Liver (tissue), 9 donors: ENCODE data around the gene ADPRH. TPM values are rescaled to one million over a fixed set of nuclear protein-coding genes. Genes with fewer than 3 reads are reported as not detected.
A peak's percentile ranks its signal among the peaks of the same experiment; 100 is the strongest.

Source experiments
- DNase-seq: peaks from one replicate; pipeline ENCODE4 v3.0.0-alpha.2; 2017; ENCODE audit warnings: low spot score
- H3K27ac ChIP-seq, 2 donors: one replicate each; pipeline ENCODE4 v1.7.0; 2013; ENCODE audit warnings: inconsistent platforms in 2 of 2, low read length in 2 of 2, control low read depth in 1 of 2, low read depth in 1 of 2, mild to moderate bottlenecking in 1 of 2
- H3K27me3 ChIP-seq, 4 donors: one replicate each; pipeline versions ENCODE4 v1.6.1 to v1.7.0; 2013; ENCODE audit warnings: low read length in 3 of 4, inconsistent platforms in 1 of 4, mild to moderate bottlenecking in 1 of 4, moderate library complexity in 1 of 4; ENCODE audit not compliant: control insufficient read depth in 4 of 4, insufficient read depth in 4 of 4
- H3K36me3 ChIP-seq, 4 donors: one replicate each; pipeline versions ENCODE4 v1.6.1 to v1.7.0; 2013; ENCODE audit warnings: low read length in 3 of 4, mild to moderate bottlenecking in 3 of 4, low read depth in 1 of 4, moderate library complexity in 1 of 4; ENCODE audit not compliant: control insufficient read depth in 4 of 4, insufficient read depth in 3 of 4
- H3K4me1 ChIP-seq, 4 donors: one replicate each; pipeline versions ENCODE4 v1.6.1 to v1.7.0; 2013; ENCODE audit warnings: low read length in 3 of 4, mild to moderate bottlenecking in 3 of 4, moderate library complexity in 1 of 4; ENCODE audit not compliant: control insufficient read depth in 4 of 4, insufficient read depth in 4 of 4
- H3K4me3 ChIP-seq, 3 donors: one replicate each; pipeline versions ENCODE4 v1.6.1 to v1.7.0; 2013; ENCODE audit warnings: low read length in 3 of 3, control low read depth in 1 of 3, low read depth in 1 of 3, mild to moderate bottlenecking in 1 of 3
- H3K9ac ChIP-seq, 2 donors: one replicate each; pipeline ENCODE4 v1.7.0; 2013; ENCODE audit warnings: low read length in 2 of 2, mild to moderate bottlenecking in 2 of 2, moderate library complexity in 2 of 2, control low read depth in 1 of 2, low read depth in 1 of 2
- H3K9me3 ChIP-seq, 4 donors: one replicate each; pipeline versions ENCODE4 v1.6.1 to v1.7.0; 2013; ENCODE audit warnings: low read length in 3 of 4; ENCODE audit not compliant: control insufficient read depth in 4 of 4
- EGR1 ChIP-seq, 2 donors: IDR thresholded peaks; 2 replicates each; pipeline ENCODE4 v1.6.1; 2016 to 2018; ENCODE audit warnings: antibody characterized with exemption in 2 of 2, low read depth in 2 of 2
- FOXA1 ChIP-seq: IDR thresholded peaks from 2 replicates; pipeline ENCODE4 v1.6.1; 2016; ENCODE audit warnings: antibody characterized with exemption
- FOXA2 ChIP-seq: IDR thresholded peaks from 2 replicates; pipeline ENCODE4 v1.6.1; 2016; ENCODE audit warnings: antibody characterized with exemption
- GABPA ChIP-seq, 2 donors: IDR thresholded peaks in 1 of 2; conservative IDR thresholded peaks in 1 of 2; 2 replicates each; pipeline ENCODE4 v1.6.1; 2016; ENCODE audit warnings: antibody characterized with exemption in 2 of 2, mild to moderate bottlenecking in 1 of 2, moderate library complexity in 1 of 2
- HNF4A ChIP-seq, 2 donors: conservative IDR thresholded peaks; 2 replicates each; pipeline ENCODE4 v1.6.1; 2016; ENCODE audit warnings: antibody characterized with exemption in 2 of 2, mild to moderate bottlenecking in 2 of 2
- HNF4G ChIP-seq: IDR thresholded peaks from 2 replicates; pipeline ENCODE4 v1.6.1; 2016; ENCODE audit warnings: antibody characterized with exemption
- JUND ChIP-seq, 2 donors: IDR thresholded peaks; 2 replicates each; pipeline ENCODE4 v1.6.1; 2016; ENCODE audit warnings: antibody characterized with exemption in 2 of 2
- NR2F2 ChIP-seq: IDR thresholded peaks from 2 replicates; pipeline ENCODE4 v1.6.1; 2016; ENCODE audit warnings: antibody characterized with exemption
- RAD21 ChIP-seq, 2 donors: IDR thresholded peaks; 2 replicates each; pipeline ENCODE4 v1.6.1; 2016; ENCODE audit warnings: antibody characterized with exemption in 2 of 2, mild to moderate bottlenecking in 2 of 2
- RXRA ChIP-seq, 2 donors: IDR thresholded peaks; 2 replicates each; pipeline ENCODE4 v1.6.1; 2017 to 2018; ENCODE audit warnings: antibody characterized with exemption in 2 of 2, mild to moderate bottlenecking in 1 of 2
- SP1 ChIP-seq: IDR thresholded peaks from 2 replicates; pipeline ENCODE4 v1.6.1; 2018; ENCODE audit warnings: antibody characterized with exemption, mild to moderate bottlenecking
- TAF1 ChIP-seq: conservative IDR thresholded peaks from 2 replicates; pipeline ENCODE4 v1.6.1; 2016; ENCODE audit warnings: antibody characterized with exemption, mild to moderate bottlenecking
- YY1 ChIP-seq: IDR thresholded peaks from 2 replicates; pipeline ENCODE4 v1.6.1; 2016; ENCODE audit warnings: antibody characterized with exemption, mild to moderate bottlenecking
- WGBS: extraction: QIAGEN DNeasy Blood & Tissue Kit; methylation state at CpG from one replicate; pipeline ENCODE4 v1.1.7; 2013; 5-methylcytosine and 5-hydroxymethylcytosine counted together
- polyA plus RNA-seq, 2 donors: library from polyadenylated mRNA; stranded (reverse) in 1 of 2; unstranded in 1 of 2; fragments of 200-250 nt in 1 of 2; fragments of >200 nt in 1 of 2; fragmentation: Nextera tagmentation in 1 of 2; extraction: Ambion mirVana in 1 of 2; gene quantifications; one replicate each; pipeline versions ENCODE4 v1.2.1 to v1.2.3, GENCODE V29; 2013 to 2015
- total RNA-seq, 2 donors: library from RNA; depleted of rRNA; stranded (reverse); fragments of >200 nt; gene quantifications; one replicate each; pipeline ENCODE4 v1.2.3, GENCODE V29; 2014
- TF ChIP-seq, protein P1 (sequence below): IDR thresholded peaks from 2 replicates; pipeline ENCODE4 v1.6.1; 2016; ENCODE audit warnings: antibody characterized with exemption
- TF ChIP-seq, protein P2 (sequence below): fragments of 150-350 bp; IDR thresholded peaks from 2 replicates; pipeline ENCODE4 v1.5.1; 2017; ENCODE audit warnings: improper control_type of control experiment, low read depth, low read length; ENCODE audit not compliant: missing input control
- TF ChIP-seq, protein P3 (sequence below): IDR thresholded peaks from 2 replicates; pipeline ENCODE4 v1.6.1; 2016; ENCODE audit warnings: antibody characterized with exemption
- TF ChIP-seq, protein P4 (sequence below): IDR thresholded peaks from 2 replicates; pipeline ENCODE4 v1.6.1; 2016; ENCODE audit warnings: antibody characterized with exemption, mild to moderate bottlenecking
- TF ChIP-seq, protein P5 (sequence below): IDR thresholded peaks from 2 replicates; pipeline ENCODE4 v1.6.1; 2016; ENCODE audit warnings: antibody characterized with exemption
- donor health status: healthy.
- donor health status: healthy.
- donor health status: healthy.
- donor health status: healthy.
- donor health status: healthy.

ADPRH gene
- total RNA-seq (1 to 10 TPM; 2.7 to 3.8 TPM), polyA plus RNA-seq (1 to 10 TPM in 1 of 2 donors, under 1 TPM in 1; 0.89 to 2.1 TPM)

DNA sequence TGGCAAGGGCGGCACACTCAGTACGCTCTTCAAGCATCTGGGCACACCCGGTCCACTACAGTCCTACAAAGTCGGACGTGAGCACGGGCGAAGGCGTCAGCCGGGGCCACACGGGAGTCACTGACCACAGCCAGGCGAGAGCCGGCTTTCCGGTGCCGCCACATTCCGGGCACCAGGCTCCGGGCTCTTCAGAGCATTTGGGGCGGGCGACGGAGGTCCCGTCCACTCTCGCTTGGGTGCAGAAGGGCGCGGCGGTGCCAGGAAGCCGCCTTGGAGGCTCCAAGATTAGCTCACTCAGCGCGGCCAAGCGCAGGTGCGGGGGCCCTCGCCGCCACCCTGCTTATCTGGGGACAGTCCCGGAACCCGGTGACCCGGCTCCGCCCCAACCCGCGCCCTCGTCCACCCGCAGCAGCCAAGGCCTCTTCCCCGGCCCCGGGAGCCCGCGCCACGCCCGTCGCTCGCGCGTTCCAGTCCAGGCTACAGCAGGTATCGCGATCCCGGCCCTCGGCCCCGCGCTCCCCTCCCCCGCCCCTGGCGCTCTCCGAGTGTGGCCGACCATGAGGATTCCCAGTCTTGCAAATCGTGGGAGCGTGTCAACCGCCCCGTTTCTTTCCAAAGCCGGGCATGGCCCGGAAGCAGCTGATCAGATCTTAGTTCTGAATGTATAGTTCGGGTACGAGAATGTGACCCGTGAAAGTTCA is at the start of gene ADPRH:
ADPRH (plus strand) TSS at position 127 of the 701 bp plus-strand sequence. CDS start 2,678 bp downstream, outside the sequence.
- TF ChIP-seq HNF4G (no peak), FOXA2 (no peak), JUND (IDR thresholded peaks at IDR 0.05) (no peak), YY1 (peak; percentile 31), NR2F2 (peak; percentile 6), HNF4A (conservative IDR thresholded peaks at IDR 0.05) (peak in 1 of 2 donors; percentile 27), RAD21 (IDR thresholded peaks at IDR 0.05) (peak in 1 of 2 donors; percentile 5), EGR1 (IDR thresholded peaks at IDR 0.05; ENCODE audit: low read depth in 2 of 2) (no peak), TAF1 (no peak), SP1 (peak; percentile 26), FOXA1 (no peak), RXRA (IDR thresholded peaks at IDR 0.05) (no peak), GABPA (IDR thresholded peaks at IDR 0.05 in 1 of 2, conservative IDR thresholded peaks at IDR 0.05 in 1 of 2) (no peak)
- TF ChIP-seq, protein P1, sequence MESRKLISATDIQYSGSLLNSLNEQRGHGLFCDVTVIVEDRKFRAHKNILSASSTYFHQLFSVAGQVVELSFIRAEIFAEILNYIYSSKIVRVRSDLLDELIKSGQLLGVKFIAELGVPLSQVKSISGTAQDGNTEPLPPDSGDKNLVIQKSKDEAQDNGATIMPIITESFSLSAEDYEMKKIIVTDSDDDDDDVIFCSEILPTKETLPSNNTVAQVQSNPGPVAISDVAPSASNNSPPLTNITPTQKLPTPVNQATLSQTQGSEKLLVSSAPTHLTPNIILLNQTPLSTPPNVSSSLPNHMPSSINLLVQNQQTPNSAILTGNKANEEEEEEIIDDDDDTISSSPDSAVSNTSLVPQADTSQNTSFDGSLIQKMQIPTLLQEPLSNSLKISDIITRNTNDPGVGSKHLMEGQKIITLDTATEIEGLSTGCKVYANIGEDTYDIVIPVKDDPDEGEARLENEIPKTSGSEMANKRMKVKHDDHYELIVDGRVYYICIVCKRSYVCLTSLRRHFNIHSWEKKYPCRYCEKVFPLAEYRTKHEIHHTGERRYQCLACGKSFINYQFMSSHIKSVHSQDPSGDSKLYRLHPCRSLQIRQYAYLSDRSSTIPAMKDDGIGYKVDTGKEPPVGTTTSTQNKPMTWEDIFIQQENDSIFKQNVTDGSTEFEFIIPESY, result peak; percentile 87
- TF ChIP-seq, protein P2, sequence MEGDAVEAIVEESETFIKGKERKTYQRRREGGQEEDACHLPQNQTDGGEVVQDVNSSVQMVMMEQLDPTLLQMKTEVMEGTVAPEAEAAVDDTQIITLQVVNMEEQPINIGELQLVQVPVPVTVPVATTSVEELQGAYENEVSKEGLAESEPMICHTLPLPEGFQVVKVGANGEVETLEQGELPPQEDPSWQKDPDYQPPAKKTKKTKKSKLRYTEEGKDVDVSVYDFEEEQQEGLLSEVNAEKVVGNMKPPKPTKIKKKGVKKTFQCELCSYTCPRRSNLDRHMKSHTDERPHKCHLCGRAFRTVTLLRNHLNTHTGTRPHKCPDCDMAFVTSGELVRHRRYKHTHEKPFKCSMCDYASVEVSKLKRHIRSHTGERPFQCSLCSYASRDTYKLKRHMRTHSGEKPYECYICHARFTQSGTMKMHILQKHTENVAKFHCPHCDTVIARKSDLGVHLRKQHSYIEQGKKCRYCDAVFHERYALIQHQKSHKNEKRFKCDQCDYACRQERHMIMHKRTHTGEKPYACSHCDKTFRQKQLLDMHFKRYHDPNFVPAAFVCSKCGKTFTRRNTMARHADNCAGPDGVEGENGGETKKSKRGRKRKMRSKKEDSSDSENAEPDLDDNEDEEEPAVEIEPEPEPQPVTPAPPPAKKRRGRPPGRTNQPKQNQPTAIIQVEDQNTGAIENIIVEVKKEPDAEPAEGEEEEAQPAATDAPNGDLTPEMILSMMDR, result no peak
- TF ChIP-seq, protein P3, sequence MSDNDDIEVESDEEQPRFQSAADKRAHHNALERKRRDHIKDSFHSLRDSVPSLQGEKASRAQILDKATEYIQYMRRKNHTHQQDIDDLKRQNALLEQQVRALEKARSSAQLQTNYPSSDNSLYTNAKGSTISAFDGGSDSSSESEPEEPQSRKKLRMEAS, result peak; percentile 36
- TF ChIP-seq, protein P4, sequence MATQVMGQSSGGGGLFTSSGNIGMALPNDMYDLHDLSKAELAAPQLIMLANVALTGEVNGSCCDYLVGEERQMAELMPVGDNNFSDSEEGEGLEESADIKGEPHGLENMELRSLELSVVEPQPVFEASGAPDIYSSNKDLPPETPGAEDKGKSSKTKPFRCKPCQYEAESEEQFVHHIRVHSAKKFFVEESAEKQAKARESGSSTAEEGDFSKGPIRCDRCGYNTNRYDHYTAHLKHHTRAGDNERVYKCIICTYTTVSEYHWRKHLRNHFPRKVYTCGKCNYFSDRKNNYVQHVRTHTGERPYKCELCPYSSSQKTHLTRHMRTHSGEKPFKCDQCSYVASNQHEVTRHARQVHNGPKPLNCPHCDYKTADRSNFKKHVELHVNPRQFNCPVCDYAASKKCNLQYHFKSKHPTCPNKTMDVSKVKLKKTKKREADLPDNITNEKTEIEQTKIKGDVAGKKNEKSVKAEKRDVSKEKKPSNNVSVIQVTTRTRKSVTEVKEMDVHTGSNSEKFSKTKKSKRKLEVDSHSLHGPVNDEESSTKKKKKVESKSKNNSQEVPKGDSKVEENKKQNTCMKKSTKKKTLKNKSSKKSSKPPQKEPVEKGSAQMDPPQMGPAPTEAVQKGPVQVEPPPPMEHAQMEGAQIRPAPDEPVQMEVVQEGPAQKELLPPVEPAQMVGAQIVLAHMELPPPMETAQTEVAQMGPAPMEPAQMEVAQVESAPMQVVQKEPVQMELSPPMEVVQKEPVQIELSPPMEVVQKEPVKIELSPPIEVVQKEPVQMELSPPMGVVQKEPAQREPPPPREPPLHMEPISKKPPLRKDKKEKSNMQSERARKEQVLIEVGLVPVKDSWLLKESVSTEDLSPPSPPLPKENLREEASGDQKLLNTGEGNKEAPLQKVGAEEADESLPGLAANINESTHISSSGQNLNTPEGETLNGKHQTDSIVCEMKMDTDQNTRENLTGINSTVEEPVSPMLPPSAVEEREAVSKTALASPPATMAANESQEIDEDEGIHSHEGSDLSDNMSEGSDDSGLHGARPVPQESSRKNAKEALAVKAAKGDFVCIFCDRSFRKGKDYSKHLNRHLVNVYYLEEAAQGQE, result no peak
- TF ChIP-seq, protein P5, sequence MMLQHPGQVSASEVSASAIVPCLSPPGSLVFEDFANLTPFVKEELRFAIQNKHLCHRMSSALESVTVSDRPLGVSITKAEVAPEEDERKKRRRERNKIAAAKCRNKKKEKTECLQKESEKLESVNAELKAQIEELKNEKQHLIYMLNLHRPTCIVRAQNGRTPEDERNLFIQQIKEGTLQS, result no peak
- H3K9me3 ChIP-seq, result no peaks in the 10 kb centered on the region
- peak within 1 kb of the TSS; percentile 72 to 77 for H3K9ac ChIP-seq
- DNase-seq, result peak; percentile 81
- H3K27ac ChIP-seq, result peak within 1 kb of the TSS; percentile 58 to 73
- no peaks in the 10 kb centered on the region for H3K36me3 ChIP-seq
- WGBS, result under 1% methylated on average over 68 of the region's 68 CpGs
- H3K4me1 ChIP-seq, result peaks cover 0 to 10% (median 1%) of the 10 kb centered on the region in 4 donors
- peak within 1 kb of the TSS; percentile 33 to 83 (median 75) for H3K4me3 ChIP-seq
- no peaks in the 10 kb centered on the region for H3K27me3 ChIP-seq
